Upper lobe of left lung (tissue), 4 donors: ENCODE measurements around the gene STIL.

Experiments used
- CTCF ChIP-seq, 6 experiments: fragments of 450-650 bp in 4 of 6; fragments of 200-600 bp in 2 of 6; sonication (generic) in 2 of 6; IDR thresholded peaks; one replicate each; pipeline ENCODE4 v1.5.1; 2016 to 2019; ENCODE audit warnings: antibody characterized with exemption in 6 of 6
- POLR2AphosphoS5 ChIP-seq, 2 donors: sonication (generic); formaldehyde crosslinking; IDR thresholded peaks; one replicate each; pipeline ENCODE4 v1.5.1; 2017; ENCODE audit warnings: antibody characterized with exemption in 2 of 2

DNA sequence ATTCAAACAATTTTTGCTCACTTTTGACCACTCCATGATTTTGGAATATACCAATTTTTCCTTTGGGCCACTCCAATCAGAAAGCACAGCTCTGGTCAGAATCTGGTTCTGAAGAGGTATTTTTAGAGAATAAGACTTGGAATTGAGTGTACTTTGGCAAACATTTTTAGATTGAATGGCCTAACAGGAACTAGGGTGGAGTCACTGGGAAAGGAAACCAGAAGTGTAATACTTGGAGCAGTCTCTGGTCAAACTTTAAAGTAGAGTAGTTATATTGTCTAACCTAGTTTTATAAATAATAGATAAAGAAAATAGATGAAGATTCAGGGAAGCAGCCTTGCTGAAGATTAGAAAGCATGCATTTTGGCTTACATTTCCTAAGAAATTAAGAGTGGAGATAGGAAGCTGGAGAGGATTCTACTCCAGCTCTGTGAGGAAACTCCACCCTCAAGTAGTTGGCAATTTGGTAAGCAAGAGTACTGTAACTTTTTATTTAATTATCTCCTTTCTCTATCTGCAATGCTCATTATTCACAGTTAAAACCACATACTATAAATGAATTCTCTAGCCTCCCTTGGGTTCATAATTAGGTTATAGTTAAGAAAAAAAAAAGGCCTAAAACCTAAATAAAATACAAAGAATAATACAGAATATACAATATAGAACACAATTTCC lies 15.8 kb downstream of the STIL start:
- TF ChIP-seq CTCF (IDR thresholded peaks at IDR 0.05) = no peak
- no peak for TF ChIP-seq POLR2AphosphoS5 (IDR thresholded peaks at IDR 0.05)
